Measurements from ENCODE around the gene ASCC3.

- TF ChIP-seq CTCF (IDR thresholded peaks at IDR 0.05) (no peak), EP300 (IDR thresholded peaks at IDR 0.05) (no peak), POLR2AphosphoS5 (IDR thresholded peaks at IDR 0.05) (no peak), POLR2A (IDR thresholded peaks at IDR 0.05) (no peak)
Observed at GRCh38 chr6:100925749-100926148, 44.6 kb upstream of the ASCC3 start.
